Measurements from ENCODE around the gene CLPTM1L. TPM values are rescaled to one million over a fixed set of nuclear protein-coding genes. Genes with fewer than 3 reads are reported as not detected.

Gene CLPTM1L
- total RNA-seq, 1 donor from 2014 or later, result 131 TPM

- FAIRE-seq (no peak), DNase-seq (ENCODE audit: low read depth) (no peak)
- no peak overlapping the region for H3K27ac ChIP-seq (ENCODE audit: low read depth, low read length)
- Mint-ChIP-seq H3K9me3 (ENCODE audit: unreplicated experiment) (no peaks in the 10 kb centered on the region), H3K4me3 (ENCODE audit: unreplicated experiment) (no peak overlapping the region), H3K4me1 (ENCODE audit: low read depth, unreplicated experiment) (peaks cover 8% of the 10 kb centered on the region), H3K36me3 (ENCODE audit: low read depth, unreplicated experiment) (peaks cover 7% of the 10 kb centered on the region), H3K27me3 (ENCODE audit: low read depth, unreplicated experiment) (peaks cover 4% of the 10 kb centered on the region), H3K27ac (ENCODE audit: unreplicated experiment) (no peak overlapping the region)
- no peak overlapping the region for H3K4me2 ChIP-seq (ENCODE audit: low read length)
- H2AFZ ChIP-seq (ENCODE audit: low read depth, low read length), result no peak overlapping the region
- H3K79me2 ChIP-seq (ENCODE audit: insufficient read depth, low read length), result peaks cover 18% of the 10 kb centered on the region
- H3K9me3 ChIP-seq (ENCODE audit: insufficient read depth, low read depth, low read length), result no peaks in the 10 kb centered on the region
- peaks cover 4% of the 10 kb centered on the region for H4K20me1 ChIP-seq (ENCODE audit: insufficient read depth, low read length)
- H3K9ac ChIP-seq (ENCODE audit: low read length), result no peak overlapping the region
- H3K4me3 ChIP-seq (ENCODE audit: insufficient read depth, low read depth, low read length), result no peak overlapping the region
- no peaks in the 10 kb centered on the region for H3K27me3 ChIP-seq (ENCODE audit: insufficient read depth, low read length)
- peaks cover 5% of the 10 kb centered on the region for H3K4me1 ChIP-seq (ENCODE audit: insufficient read depth, low read length)
- no peak for TF ChIP-seq EZH2 (IDR thresholded peaks at IDR 0.05; ENCODE audit: insufficient read depth, low read length)
- TF ChIP-seq CTCF (IDR thresholded peaks at IDR 0.05; ENCODE audit: insufficient read depth, low read depth, low read length), result no peak
- no peaks in the 10 kb centered on the region for H3K36me3 ChIP-seq (ENCODE audit: insufficient read depth, low read length)
Measured at GRCh38 chr5:1348986-1349245, 4.0 kb upstream of the CLPTM1L start.

- Histone ChIP-seq H3K27me3 (ENCODE audit: insufficient read depth, low read length) (no peaks in the 10 kb centered on the region), H3K9ac (ENCODE audit: low read length) (no peak overlapping the region), H3K4me1 (ENCODE audit: insufficient read depth, low read length) (peaks cover 12% of the 10 kb centered on the region), H2AFZ (ENCODE audit: low read depth, low read length) (no peak overlapping the region), H3K36me3 (ENCODE audit: insufficient read depth, low read length) (peaks cover 4% of the 10 kb centered on the region), H3K9me3 (ENCODE audit: insufficient read depth, low read depth, low read length) (no peaks in the 10 kb centered on the region), H3K4me3 (ENCODE audit: insufficient read depth, low read depth, low read length) (no peak overlapping the region), H4K20me1 (ENCODE audit: insufficient read depth, low read length) (peaks cover 13% of the 10 kb centered on the region), H3K27ac (ENCODE audit: low read depth, low read length) (no peak overlapping the region), H3K79me2 (ENCODE audit: insufficient read depth, low read length) (peaks cover 30% of the 10 kb centered on the region), H3K4me2 (ENCODE audit: low read length) (no peak overlapping the region)
- no peak for TF ChIP-seq CTCF (IDR thresholded peaks at IDR 0.05; ENCODE audit: insufficient read depth, low read depth, low read length)
- no peak for TF ChIP-seq EZH2 (IDR thresholded peaks at IDR 0.05; ENCODE audit: insufficient read depth, low read length)
- H3K27ac Mint-ChIP-seq (ENCODE audit: unreplicated experiment), result no peak overlapping the region
- H3K9me3 Mint-ChIP-seq (ENCODE audit: unreplicated experiment), result no peaks in the 10 kb centered on the region
- peaks cover 15% of the 10 kb centered on the region for H3K4me1 Mint-ChIP-seq (ENCODE audit: low read depth, unreplicated experiment)
- DNase-seq (ENCODE audit: low read depth) (no peak), FAIRE-seq (no peak)
- H3K4me3 Mint-ChIP-seq (ENCODE audit: unreplicated experiment), result no peak overlapping the region
- H3K36me3 Mint-ChIP-seq (ENCODE audit: low read depth, unreplicated experiment), result peaks cover 6% of the 10 kb centered on the region
- H3K27me3 Mint-ChIP-seq (ENCODE audit: low read depth, unreplicated experiment), result no peaks in the 10 kb centered on the region
Measured at GRCh38 chr5:1347571-1347970, 2.7 kb upstream of the CLPTM1L start.

GRCh38 chr5:1346627-1347440 is 1.9 kb upstream of the CLPTM1L start:
- Histone ChIP-seq H3K79me2 (ENCODE audit: insufficient read depth, low read length) (peaks cover 37% of the 10 kb centered on the region), H3K9ac (ENCODE audit: low read length) (no peak overlapping the region), H2AFZ (ENCODE audit: low read depth, low read length) (no peak overlapping the region), H3K4me2 (ENCODE audit: low read length) (no peak overlapping the region), H3K9me3 (ENCODE audit: insufficient read depth, low read depth, low read length) (no peaks in the 10 kb centered on the region), H3K27ac (ENCODE audit: low read depth, low read length) (no peak overlapping the region), H3K36me3 (ENCODE audit: insufficient read depth, low read length) (peaks cover 4% of the 10 kb centered on the region), H3K27me3 (ENCODE audit: insufficient read depth, low read length) (no peaks in the 10 kb centered on the region), H4K20me1 (ENCODE audit: insufficient read depth, low read length) (peaks cover 21% of the 10 kb centered on the region), H3K4me3 (ENCODE audit: insufficient read depth, low read depth, low read length) (no peak overlapping the region), H3K4me1 (ENCODE audit: insufficient read depth, low read length) (peaks cover 12% of the 10 kb centered on the region)
- TF ChIP-seq CTCF (IDR thresholded peaks at IDR 0.05; ENCODE audit: insufficient read depth, low read depth, low read length) (no peak), EZH2 (IDR thresholded peaks at IDR 0.05; ENCODE audit: insufficient read depth, low read length) (no peak)
- Mint-ChIP-seq H3K4me3 (ENCODE audit: unreplicated experiment) (peak overlapping the region; percentile 69), H3K27ac (ENCODE audit: unreplicated experiment) (no peak overlapping the region), H3K36me3 (ENCODE audit: low read depth, unreplicated experiment) (peaks cover 6% of the 10 kb centered on the region), H3K4me1 (ENCODE audit: low read depth, unreplicated experiment) (peaks cover 15% of the 10 kb centered on the region), H3K9me3 (ENCODE audit: unreplicated experiment) (no peaks in the 10 kb centered on the region), H3K27me3 (ENCODE audit: low read depth, unreplicated experiment) (no peaks in the 10 kb centered on the region)
- FAIRE-seq (no peak), DNase-seq (ENCODE audit: low read depth) (no peak)

Data from astrocyte (in vitro differentiated cells and primary cell).